Fibroblast of skin of back (primary cell): ENCODE data around the gene FAM117B. TPM values are rescaled to one million over a fixed set of nuclear protein-coding genes. Genes with fewer than 3 reads are reported as not detected.

Source experiments
- DNase-seq: peaks from one replicate; pipeline ENCODE4 v3.0.0-alpha.2; 2013
- polyA plus RNA-seq, 2 experiments: library from polyadenylated mRNA; unstranded; fragments of 120-200 nt; gene quantifications; one replicate each; pipeline ENCODE4 v1.2.1, GENCODE V29; 2013; ENCODE audit not compliant: insufficient read length in 2 of 2

Gene FAM117B
- 2.0 TPM for polyA plus RNA-seq (2013, experiment 1 of 2; ENCODE audit: insufficient read length)
- polyA plus RNA-seq (2013, experiment 2 of 2; ENCODE audit: insufficient read length), result 2.3 TPM

- DNase-seq, result peak; percentile 96
These were observed at the start of gene FAM117B for GRCh38 chr2:202634556-202635427. FAM117B (plus strand) TSS chr2:202634969; CDS start chr2:202635188, 219 bp downstream.

GRCh38 chr2:202588647-202589581 is 45.9 kb upstream of the FAM117B start:
- DNase-seq, result peak; percentile 69

GRCh38 chr2:202589582-202589949 is 45.2 kb upstream of the FAM117B start:
- DNase-seq, result no peak

- DNase-seq, result no peak
These were observed 42.2 kb upstream of the FAM117B start for GRCh38 chr2:202592566-202592965.

- no peak for DNase-seq
These were observed 35.7 kb upstream of the FAM117B start for GRCh38 chr2:202599105-202599504.

GRCh38 chr2:202599911-202600310 is 34.9 kb upstream of the FAM117B start:
- DNase-seq, result no peak

GRCh38 chr2:202604699-202605098 is 30.1 kb upstream of the FAM117B start:
- DNase-seq, result no peak

- no peak for DNase-seq
These were observed 29.6 kb upstream of the FAM117B start for GRCh38 chr2:202605174-202605573.

- no peak for DNase-seq
These were observed 26.5 kb upstream of the FAM117B start for GRCh38 chr2:202608142-202608852.

- peak; percentile 28 for DNase-seq
These were observed 25.2 kb upstream of the FAM117B start for GRCh38 chr2:202609381-202610145.

- DNase-seq, result peak; percentile 19
These were observed 24.4 kb upstream of the FAM117B start for GRCh38 chr2:202610380-202610779.

GRCh38 chr2:202612145-202612544 is 22.6 kb upstream of the FAM117B start:
- no peak for DNase-seq

GRCh38 chr2:202613479-202613878 is 21.3 kb upstream of the FAM117B start:
- DNase-seq, result no peak

- no peak for DNase-seq
These were observed 10.6 kb upstream of the FAM117B start for GRCh38 chr2:202624133-202624532.

- DNase-seq, result no peak
These were observed 7.7 kb upstream of the FAM117B start for GRCh38 chr2:202627042-202627441.

- no peak for DNase-seq
These were observed 6.0 kb upstream of the FAM117B start for GRCh38 chr2:202628646-202629198.

- peak; percentile 12 for DNase-seq
These were observed 2.0 kb upstream of the FAM117B start for GRCh38 chr2:202632682-202633290.

- no peak for DNase-seq
These were observed 1.3 kb upstream of the FAM117B start for GRCh38 chr2:202633470-202633869.

- DNase-seq, result peak; percentile 62
These were observed 851 bp downstream of the FAM117B start for GRCh38 chr2:202635428-202636212.

- no peak for DNase-seq
These were observed 1.4 kb downstream of the FAM117B start for GRCh38 chr2:202636213-202636513.
